ENCODE results near the gene WDR70.

- TF ChIP-seq CTCF (IDR thresholded peaks at IDR 0.05), result no peak
- TF ChIP-seq SMC3 (IDR thresholded peaks at IDR 0.05; ENCODE audit: low read depth, low read length), result no peak
- no peak for TF ChIP-seq TCF12 (IDR thresholded peaks at IDR 0.05)
- no peak for TF ChIP-seq EZH2phosphoT487 (IDR thresholded peaks at IDR 0.05; ENCODE audit: borderline replicate concordance, low read depth)
- TF ChIP-seq REST (IDR thresholded peaks at IDR 0.05; ENCODE audit: low read depth, low read length), result no peak
- TF ChIP-seq GABPA (IDR thresholded peaks at IDR 0.05; ENCODE audit: low read depth), result no peak
- no peak for TF ChIP-seq FOSL2 (IDR thresholded peaks at IDR 0.05; ENCODE audit: borderline replicate concordance, low read depth)
- no peak for TF ChIP-seq EP300 (IDR thresholded peaks at IDR 0.05; ENCODE audit: borderline replicate concordance in 1 of 2, low read depth in 1 of 2, low read length in 1 of 2)
- TF ChIP-seq ZBTB33 (IDR thresholded peaks at IDR 0.05; ENCODE audit: borderline replicate concordance, low read depth), result no peak
- no peak for TF ChIP-seq CHD2 (IDR thresholded peaks at IDR 0.05; ENCODE audit: low read length, partially characterized antibody)
- no peak for TF ChIP-seq POLR2AphosphoS5 (IDR thresholded peaks at IDR 0.05; ENCODE audit: low read depth, low read length)
Measured at GRCh38 chr5:37683072-37683471, 304.0 kb downstream of the WDR70 start.
